GM19099 (cell line): ENCODE results near the gene ZNRD2.
A peak's percentile ranks its signal among the peaks of the same experiment; 100 is the strongest.

ENCODE experiments used
- POLR2A ChIP-seq: IDR thresholded peaks from 3 replicates; pipeline ENCODE4 v1.6.1; 2011; ENCODE audit warnings: low read depth; ENCODE audit not compliant: insufficient read length; ENCODE audit errors: extremely low read depth

ZNRD2 gene

DNA sequence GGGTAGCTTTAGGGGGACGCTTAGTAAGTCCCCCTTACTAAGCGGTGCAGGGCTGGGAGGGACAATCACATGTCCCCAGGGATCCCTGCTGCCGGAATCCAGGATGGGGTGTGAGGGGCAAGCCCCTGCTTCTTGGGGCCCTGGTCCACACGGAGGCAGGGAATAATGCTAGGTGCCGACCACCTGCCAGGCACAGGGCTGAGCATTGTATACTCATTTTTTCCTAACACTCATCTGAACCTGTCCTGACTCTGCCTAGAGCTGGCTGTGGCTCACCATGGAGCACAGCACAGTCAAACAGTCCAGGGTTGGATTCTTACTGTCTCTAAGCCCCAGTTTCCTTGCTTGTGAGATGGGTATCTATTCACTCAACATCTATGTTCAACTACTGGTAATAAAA, 10.7 kb upstream of the ZNRD2 start:
- no peak for TF ChIP-seq POLR2A

DNA sequence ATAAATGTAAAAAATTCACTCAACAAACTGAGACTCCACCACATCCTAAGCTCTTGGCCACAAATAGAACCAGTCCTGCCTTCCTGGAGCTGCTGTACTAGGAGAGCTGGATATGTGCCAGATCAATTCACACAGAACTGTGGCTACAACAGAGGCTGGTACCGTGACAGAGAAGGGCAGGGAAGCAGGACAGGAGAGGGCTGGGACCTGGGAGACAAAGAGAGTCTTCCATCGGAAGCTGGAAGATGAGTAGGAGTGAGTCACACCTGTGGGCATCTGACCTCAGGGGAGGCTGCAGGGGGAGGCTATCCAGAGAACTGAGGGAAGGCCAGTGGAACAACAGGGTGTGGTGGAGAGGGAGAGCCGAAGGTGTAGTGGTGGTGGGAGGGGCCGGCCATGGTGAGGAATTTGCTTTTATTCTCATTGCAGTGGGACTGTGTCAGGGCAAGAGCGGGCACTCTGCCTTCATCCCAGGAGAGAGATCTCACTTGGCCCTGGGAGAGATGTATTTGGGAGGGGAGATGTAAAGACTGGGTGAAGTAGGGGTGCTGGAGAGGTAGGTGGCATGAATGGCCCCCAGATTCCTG, 10.2 kb upstream of the ZNRD2 start:
- TF ChIP-seq POLR2A, result no peak

DNA sequence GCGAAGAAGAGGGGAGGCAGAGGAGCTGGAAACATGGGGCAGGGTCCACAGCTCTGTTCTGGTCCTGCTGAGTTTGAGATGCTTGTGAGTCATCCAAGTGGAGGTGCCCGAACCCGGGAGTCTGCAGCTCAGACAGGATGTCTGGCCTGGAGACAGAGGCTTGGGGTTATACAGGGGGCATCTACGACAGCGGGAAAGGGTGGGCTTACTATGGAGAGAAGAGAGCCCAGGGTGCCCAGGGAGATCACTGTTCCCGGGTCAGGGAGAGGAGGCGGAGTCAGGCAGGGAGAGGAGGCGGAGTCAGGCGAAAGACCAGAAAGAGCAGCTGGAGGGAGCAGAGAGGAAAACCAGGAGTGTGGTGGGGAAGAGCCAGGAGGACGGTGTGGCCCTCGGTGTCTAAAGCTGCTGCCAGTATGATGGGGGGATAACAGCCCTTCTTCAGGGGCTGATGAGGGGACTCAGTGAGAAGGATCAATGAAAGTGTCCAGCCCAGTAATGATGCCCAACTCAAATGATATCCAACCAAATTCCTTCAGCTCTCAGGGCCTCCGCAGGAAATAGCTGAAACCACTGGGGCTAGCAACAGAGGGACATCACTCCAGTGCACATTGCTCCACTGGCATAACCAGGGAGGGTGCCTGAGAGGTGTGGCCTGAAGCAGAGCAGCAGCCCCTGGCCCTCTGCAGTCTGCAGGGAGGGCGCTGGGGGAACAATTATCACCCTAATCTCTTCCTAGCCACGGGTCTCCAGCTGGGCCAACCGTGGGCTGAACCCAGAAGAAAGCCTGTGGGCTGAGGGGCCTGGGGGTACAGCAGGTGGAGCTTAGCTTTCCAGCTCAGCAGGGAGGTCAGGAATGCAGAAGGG, 9.5 kb upstream of the ZNRD2 start:
- TF ChIP-seq POLR2A, result no peak

DNA sequence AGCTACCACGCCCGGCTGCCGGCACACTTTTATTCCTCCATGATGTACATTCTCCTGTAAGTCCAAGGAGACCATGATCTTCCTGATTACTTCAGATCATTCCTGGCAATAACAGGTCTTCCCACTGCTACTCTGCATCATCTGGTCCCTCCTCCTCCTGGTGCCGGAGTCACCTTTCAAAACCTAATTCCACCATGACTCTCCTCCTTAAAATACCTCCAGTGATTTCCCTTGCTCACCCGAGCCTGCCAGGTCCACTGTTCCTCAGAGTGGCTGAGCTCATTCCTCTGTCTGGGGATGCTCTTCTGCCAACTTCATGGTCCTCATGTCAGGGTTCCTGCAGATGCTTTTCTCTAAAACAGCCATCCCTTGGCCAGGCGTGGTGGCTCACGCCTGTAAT, 8.3 kb upstream of the ZNRD2 start:
- TF ChIP-seq POLR2A, result no peak

DNA sequence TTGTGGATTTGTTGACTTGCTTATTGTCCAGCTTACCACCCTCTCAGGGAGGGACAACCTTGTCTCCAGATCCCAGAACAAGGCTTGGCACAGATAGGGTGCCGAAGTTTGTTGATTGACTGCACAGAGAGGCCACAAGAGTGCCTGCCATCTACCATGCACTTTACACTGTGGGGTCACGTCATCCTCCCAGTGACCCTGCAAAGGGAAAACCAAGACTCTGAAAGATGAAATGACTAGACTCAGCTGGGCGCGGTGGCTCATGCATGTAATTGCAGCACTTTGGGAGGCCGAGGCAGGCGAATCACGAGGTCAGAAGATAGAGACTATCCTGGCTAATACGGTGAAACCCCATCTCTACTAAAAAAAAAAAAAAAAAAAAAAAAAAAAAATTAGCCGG, 7.5 kb upstream of the ZNRD2 start:
- no peak for TF ChIP-seq POLR2A

DNA sequence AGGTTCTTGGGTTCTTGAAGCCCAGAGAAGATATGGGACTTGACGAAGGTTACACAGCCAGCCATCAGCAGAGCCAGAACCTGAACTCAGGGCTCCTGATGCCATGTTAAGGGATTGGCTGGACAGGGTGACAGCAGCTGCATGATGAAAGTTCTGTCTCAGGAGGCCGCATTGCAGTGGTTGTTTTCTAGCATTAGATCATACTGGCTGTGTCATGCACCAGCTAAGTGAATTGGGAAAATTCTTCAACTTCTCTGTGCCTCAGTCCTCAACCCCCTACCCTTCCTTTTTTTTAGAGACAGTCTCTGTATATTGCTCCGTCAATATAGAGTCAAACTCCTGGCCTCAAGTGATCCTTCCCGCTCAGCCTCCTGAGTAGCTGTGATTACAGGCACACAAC, 6.7 kb upstream of the ZNRD2 start:
- no peak for TF ChIP-seq POLR2A

DNA sequence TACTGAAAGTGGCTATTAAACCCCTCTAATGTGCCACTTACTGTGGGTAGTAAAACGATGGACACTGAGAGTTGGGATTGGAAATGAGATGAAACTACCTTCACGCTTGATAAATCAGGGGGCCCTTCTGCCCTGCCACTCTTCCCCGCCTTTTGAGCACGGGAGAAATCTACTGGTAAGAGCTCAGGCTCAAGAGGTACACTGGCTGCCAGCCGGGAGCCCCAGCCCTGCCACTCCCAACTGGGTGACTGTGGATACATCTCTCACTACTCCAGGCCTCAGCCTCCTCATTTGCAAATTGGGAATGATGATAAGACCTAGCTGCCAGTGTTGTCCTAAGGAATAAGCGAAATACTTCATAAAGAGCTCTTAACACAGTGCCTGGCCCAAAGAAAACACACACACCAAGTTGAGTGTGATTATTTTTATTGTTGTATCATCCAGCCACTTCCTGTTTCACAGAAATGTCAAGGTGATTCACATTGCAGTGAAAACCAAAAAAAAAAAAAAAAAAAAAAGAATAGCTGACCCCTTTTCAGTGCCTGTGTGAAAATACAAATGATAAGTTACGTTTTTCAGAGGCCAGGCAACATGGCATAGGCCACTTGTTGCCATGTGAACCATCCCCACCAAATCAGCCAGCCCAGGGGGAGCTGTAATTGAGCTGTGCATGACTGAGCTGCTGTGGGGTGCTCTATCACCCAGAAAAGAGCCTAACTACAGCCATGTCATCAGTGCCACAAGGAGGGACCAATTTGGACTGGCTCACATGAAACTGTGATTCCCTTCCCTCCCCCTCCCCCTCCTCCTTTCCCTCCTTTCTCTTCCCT, 4.4 kb upstream of the ZNRD2 start:
- no peak for TF ChIP-seq POLR2A

DNA sequence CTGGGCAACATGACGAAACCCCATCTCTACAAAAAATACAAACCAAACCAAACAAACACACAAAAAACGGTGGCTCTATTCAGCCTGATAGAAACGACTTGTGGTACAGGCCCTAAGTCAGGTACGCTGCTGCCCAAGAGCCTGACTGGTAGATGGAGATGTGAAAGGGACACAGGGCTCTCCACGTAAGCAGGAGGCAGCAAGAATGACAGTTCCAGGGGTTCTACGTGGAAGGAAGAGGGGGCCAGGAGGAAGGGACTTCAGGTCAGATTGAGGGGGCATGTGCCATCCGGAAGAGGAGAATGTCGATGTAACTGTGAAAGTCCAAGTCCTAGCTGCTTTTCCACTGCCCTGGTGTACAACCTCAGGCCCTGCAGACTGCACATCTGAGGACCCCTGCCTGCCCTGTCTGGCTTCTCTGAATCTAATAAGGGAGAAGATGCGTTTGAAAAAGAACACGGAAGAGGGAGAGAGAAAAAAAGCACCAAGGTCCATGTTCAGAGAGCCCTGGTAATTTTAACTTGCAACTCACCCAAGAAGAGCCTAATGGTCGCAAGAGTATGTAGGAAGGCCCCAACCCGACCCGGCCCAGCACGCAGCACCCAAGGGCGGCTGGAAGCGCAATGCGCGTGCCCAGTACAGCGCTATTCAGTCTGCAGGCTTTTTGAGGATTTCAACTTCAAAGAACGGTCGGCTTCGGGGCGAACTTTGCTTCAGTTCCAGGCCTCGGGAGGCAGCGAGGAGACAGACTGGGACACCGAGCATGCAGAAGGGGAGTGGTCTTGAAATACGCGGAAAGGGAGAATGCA, 909 bp upstream of the ZNRD2 start:
- TF ChIP-seq POLR2A, result no peak

DNA sequence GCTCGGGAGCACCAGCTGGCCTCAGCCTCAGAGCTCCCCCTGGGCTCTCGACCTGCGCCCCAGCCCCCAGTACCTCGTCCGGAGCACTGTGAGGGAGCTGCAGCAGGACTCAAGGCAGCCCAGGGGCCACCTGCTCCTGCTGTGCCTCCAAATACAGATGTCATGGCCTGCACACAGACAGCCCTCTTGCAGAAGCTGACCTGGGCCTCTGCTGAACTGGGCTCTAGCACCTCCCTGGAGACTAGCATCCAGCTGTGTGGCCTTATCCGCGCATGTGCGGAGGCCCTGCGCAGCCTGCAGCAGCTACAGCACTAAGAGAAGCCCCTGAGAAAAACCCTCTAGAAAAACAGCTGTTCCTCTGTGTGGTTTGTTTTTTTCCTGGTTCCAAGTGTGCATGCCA, 1.1 kb downstream of the ZNRD2 start:
- TF ChIP-seq POLR2A, result no peak

DNA sequence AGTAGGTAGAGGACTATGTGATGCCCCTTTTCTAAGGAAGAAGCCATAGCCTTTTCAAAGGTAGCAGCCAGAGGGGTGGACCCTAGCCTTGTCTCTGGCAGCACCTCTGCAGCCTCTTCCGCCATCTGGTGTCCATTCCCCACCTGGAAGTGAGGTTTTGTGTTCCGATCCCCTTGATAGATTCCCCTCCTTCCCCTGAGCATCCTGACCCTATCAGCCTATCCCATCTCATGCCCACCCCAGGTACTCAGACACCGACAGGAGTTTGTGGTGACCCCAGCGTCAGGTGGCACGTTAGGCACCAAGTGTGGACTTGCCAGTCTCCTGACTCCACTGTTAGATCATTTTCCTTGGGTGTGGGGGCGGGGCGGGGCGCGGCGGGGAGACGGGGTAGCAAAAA, 1.7 kb downstream of the ZNRD2 start:
- no peak for TF ChIP-seq POLR2A

DNA sequence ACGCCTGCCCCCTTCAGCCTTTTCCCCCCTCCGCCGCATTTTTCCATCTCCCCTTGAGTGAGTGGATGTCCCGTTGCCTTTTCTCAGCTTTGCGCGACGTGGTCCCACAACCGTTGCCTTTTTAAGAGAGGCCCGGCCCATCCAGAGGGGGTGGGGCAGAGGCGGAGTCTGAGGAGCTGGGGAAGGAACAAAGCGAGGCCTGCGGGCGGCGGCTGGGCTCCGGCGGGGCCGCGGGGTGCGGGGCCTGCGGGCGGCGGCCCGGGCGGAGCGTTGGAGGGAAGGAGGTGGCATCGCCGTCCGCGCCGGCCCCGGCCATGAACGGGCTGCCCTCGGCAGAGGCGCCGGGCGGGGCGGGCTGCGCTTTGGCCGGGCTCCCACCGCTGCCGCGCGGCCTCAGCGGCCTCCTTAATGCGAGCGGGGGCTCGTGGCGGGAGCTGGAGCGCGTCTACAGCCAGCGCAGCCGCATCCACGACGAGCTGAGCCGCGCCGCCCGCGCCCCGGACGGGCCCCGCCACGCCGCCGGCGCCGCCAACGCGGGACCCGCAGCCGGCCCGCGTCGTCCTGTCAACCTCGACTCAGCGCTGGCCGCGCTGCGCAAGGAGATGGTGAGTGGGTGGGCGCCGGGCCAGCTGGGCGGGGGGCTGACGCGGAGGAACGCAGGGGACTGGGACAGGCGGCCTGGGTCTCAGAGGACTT, 2.2 kb downstream of the ZNRD2 start, which contains the start of gene FAM89B:
Gene FAM89B, plus strand, starts transcription at position 183 of the 696 bp plus-strand sequence. Its CDS starts 132 bp downstream, at position 315.
- TF ChIP-seq POLR2A, result peak; percentile 51

DNA sequence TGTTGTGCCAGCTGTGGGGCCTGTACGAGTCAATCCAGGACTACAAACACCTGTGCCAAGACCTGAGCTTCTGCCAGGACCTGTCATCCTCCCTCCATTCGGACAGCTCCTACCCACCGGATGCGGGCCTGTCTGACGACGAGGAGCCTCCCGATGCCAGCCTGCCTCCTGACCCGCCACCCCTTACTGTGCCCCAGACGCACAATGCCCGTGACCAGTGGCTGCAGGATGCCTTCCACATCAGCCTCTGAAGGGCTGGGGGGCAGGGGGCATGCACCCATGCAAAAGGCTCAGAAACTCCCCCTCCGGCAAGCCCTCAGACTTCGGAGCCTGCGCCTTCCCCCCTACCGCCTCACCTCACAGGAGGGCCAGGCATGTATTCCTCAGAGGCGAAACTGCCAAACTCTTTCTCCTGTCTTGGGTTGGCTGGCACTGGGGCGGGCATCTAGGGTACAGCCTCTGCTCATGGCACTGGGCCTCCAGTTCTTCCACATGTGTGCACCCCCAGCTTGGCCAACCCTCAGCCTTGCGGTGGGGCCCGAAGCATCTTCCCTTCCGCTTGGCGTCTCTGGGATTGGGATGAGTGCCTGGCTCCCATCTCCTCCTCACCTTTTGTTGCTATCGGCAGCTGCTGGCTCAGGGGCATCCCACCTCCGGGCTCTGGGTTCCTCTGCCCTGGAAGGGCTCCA, 3.3 kb downstream of the ZNRD2 start:
- TF ChIP-seq POLR2A, result no peak

DNA sequence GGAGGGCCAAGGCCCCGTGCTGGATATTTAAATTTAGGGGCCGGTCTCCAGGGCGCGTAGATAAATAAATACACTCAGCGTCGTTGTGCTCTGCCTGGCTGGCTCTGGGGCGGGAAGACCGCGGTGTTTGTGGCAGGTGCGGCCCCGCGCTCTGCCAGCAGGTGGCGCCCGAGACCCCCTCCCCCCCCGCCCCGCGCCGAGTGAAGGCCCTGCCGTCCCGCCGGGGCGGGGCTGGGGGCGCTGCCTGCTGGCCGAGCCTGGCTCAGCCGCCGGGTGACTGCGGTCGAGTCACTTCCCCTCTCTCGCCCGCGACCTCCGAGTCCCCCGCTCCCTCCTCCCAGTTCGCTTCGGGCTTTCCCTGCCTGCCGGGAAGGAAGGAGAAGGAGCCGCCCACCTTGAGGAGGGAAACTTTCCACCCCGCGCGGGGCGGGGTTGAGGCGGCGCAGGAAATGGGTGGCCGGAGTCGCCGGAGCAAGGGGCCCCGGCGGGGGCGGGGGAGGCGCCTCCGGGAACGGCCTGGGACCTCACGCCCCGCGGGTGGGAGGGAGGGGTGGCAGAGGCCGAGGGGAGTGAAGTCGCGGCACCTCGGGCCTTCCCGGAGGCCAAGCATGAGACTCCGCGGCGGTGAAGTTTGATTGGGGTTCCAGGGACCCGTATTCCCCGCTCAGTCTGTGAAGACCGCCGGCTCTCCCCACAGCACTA, 4.0 kb downstream of the ZNRD2 start:
- TF ChIP-seq POLR2A, result peak; percentile 15
